HCT116 (cell line): Measurements from ENCODE around the gene TRPM3. TPM values are rescaled to one million over a fixed set of nuclear protein-coding genes. Genes with fewer than 3 reads are reported as not detected.

Experiments
- ATAC-seq: fragments of 200-7000 bp; cut with Tn5 transposase; 2 replicates; pipeline ENCODE4 v1.9.1; 2020; ENCODE audit warnings: mild to moderate bottlenecking, moderate library complexity
- BruUV-seq: library from RNA; stranded (reverse); fragments of 400-500 nt; replicated peaks from 2 replicates; lab custom pipeline; 2021; lab: Mats Ljungman, UMichigan
- CTCF ChIA-PET: fragments of 300-600 bp; sonication (Branson Sonifier 250); formaldehyde crosslinking; loops from one replicate; lab custom pipeline; 2021; ENCODE audit warnings: antibody characterized with exemption; lab: Charles Lee
- POLR2A ChIA-PET: fragments of 300-600, 350-600 bp; sonication (Branson Sonifier 250); formaldehyde crosslinking; loops from one replicate; lab custom pipeline; 2021; ENCODE audit warnings: antibody characterized with exemption; lab: Charles Lee
- RAD21 ChIA-PET, 2 experiments: fragments of 300-600 bp; sonication (Branson Sonifier 250); formaldehyde crosslinking; loops; one replicate each; lab custom pipeline; 2023; ENCODE audit warnings: low total read pairs in 2 of 2; ENCODE audit not compliant: uncharacterized antibody in 2 of 2, unreplicated experiment in 2 of 2, low non-redundant PET in 1 of 2; lab: Charles Lee
- DNase-seq: peaks from one replicate; pipeline ENCODE4 v3.0.0-alpha.2; 2010; ENCODE audit warnings: low read depth, low spot score
- H2AFZ ChIP-seq: fragments of 200-600 bp; shearing (Covaris generic), sonication (generic); 2 replicates; pipeline ENCODE4 v1.6.1; 2017; ENCODE audit warnings: low read depth, mixed run types, mixed read lengths, antibody characterized with exemption, low read length; ENCODE audit not compliant: poor library complexity, severe bottlenecking
- H3K27ac ChIP-seq: 2 replicates; pipeline ENCODE4 v1.5.1; 2012; ENCODE audit warnings: low read depth, low read length
- H3K27me3 ChIP-seq: fragments of 200-600 bp; sonication (generic); 2 replicates; pipeline ENCODE4 v1.6.1; 2016; ENCODE audit warnings: mixed run types, low read length, mixed read lengths; ENCODE audit not compliant: insufficient read depth
- H3K36me3 ChIP-seq, 2 experiments: fragments of 200-500 bp in 1 of 2; fragments of 200-600 bp in 1 of 2; sonication (Bioruptor generic) in 1 of 2; sonication (generic) in 1 of 2; 2 replicates each; pipeline versions ENCODE4 v1.5.1 to v1.6.1; 2014 to 2016; ENCODE audit warnings: low read length in 2 of 2, inconsistent platforms in 1 of 2, mixed read lengths in 1 of 2, mixed run types in 1 of 2; ENCODE audit not compliant: insufficient read depth in 2 of 2, control insufficient read depth in 1 of 2
- H3K4me1 ChIP-seq, 2 experiments: fragments of 200-600 bp in 1 of 2; sonication (generic) in 1 of 2; 2 replicates each; pipeline versions ENCODE4 v1.5.1 to v1.6.1; 2012 to 2017; ENCODE audit warnings: low read length in 2 of 2, inconsistent platforms in 1 of 2, mild to moderate bottlenecking in 1 of 2, mixed read lengths in 1 of 2, mixed run types in 1 of 2, moderate library complexity in 1 of 2; ENCODE audit not compliant: insufficient read depth in 2 of 2, control insufficient read depth in 1 of 2
- H3K4me2 ChIP-seq: fragments of 200-600 bp; sonication (generic); 2 replicates; pipeline ENCODE4 v1.6.1; 2017; ENCODE audit warnings: mixed run types, low read length, mixed read lengths
- H3K4me3 ChIP-seq, 2 experiments: fragments of 200-600 bp in 1 of 2; sonication (generic) in 1 of 2; replicated peaks in 1 of 2; 2 replicates each; pipeline ENCODE4 v1.5.1; 2011 to 2016; ENCODE audit warnings: low read length in 2 of 2, control low read depth in 1 of 2, low read depth in 1 of 2, mild to moderate bottlenecking in 1 of 2, mixed read lengths in 1 of 2, mixed run types in 1 of 2
- H3K79me2 ChIP-seq: fragments of 200-600 bp; sonication (generic); 2 replicates; pipeline ENCODE4 v1.6.1; 2017; ENCODE audit warnings: mild to moderate bottlenecking, mixed run types, low read length, moderate library complexity, mixed read lengths; ENCODE audit not compliant: insufficient read depth
- H3K9ac ChIP-seq: fragments of 200-600 bp; sonication (generic); 2 replicates; pipeline ENCODE4 v1.6.1; 2016; ENCODE audit warnings: low read length, mixed read lengths
- H3K9me2 ChIP-seq: fragments of 200-600 bp; sonication (generic), shearing (Covaris generic); 2 replicates; pipeline ENCODE4 v1.6.1; 2017; ENCODE audit warnings: mixed run types, mild to moderate bottlenecking, moderate library complexity; ENCODE audit not compliant: insufficient read depth
- H3K9me3 ChIP-seq, 2 experiments: fragments of 200-500 bp in 1 of 2; fragments of 200-600 bp in 1 of 2; sonication (Bioruptor generic) in 1 of 2; sonication (generic) in 1 of 2; 2 replicates each; pipeline ENCODE4 v1.6.1; 2014 to 2017; ENCODE audit warnings: low read length in 2 of 2, mixed read lengths in 2 of 2, inconsistent platforms in 1 of 2, low read depth in 1 of 2, mild to moderate bottlenecking in 1 of 2, mixed run types in 1 of 2, moderate library complexity in 1 of 2; ENCODE audit not compliant: control insufficient read depth in 1 of 2, insufficient read depth in 1 of 2
- H4K20me1 ChIP-seq: fragments of 200-600 bp; sonication (generic), shearing (Covaris generic); 2 replicates; pipeline ENCODE4 v1.6.1; 2017; ENCODE audit warnings: mixed run types, mild to moderate bottlenecking, moderate library complexity; ENCODE audit not compliant: insufficient read depth
- CEBPB ChIP-seq: IDR thresholded peaks from 2 replicates; pipeline ENCODE4 v1.6.1; 2012; ENCODE audit warnings: low read depth
- EGR1 ChIP-seq: IDR thresholded peaks from 2 replicates; pipeline ENCODE4 v1.6.1; 2012; ENCODE audit warnings: low read depth
- ELF1 ChIP-seq: IDR thresholded peaks from 2 replicates; pipeline ENCODE4 v1.6.1; 2012; ENCODE audit warnings: low read depth, borderline replicate concordance
- EZH2 ChIP-seq: fragments of 200-600 bp; sonication (generic); IDR thresholded peaks from 2 replicates; pipeline ENCODE4 v1.6.1; 2017; ENCODE audit warnings: antibody characterized with exemption, mixed run types
- EZH2phosphoT487 ChIP-seq: fragments of 200-600 bp; IDR thresholded peaks from 2 replicates; pipeline ENCODE4 v1.6.1; 2018; ENCODE audit warnings: antibody characterized with exemption, borderline replicate concordance
- FOSL1 ChIP-seq: IDR thresholded peaks from 2 replicates; pipeline ENCODE4 v1.6.1; 2012; ENCODE audit warnings: low read depth
- POLR2A ChIP-seq: IDR thresholded peaks from 2 replicates; pipeline ENCODE4 v1.7.0; 2011; ENCODE audit warnings: borderline replicate concordance; ENCODE audit not compliant: insufficient read depth, insufficient read length; ENCODE audit errors: extremely low read depth
- POLR2AphosphoS5 ChIP-seq: IDR thresholded peaks from 2 replicates; pipeline ENCODE4 v1.6.1; 2011; ENCODE audit warnings: mild to moderate bottlenecking, low read depth, low read length, moderate library complexity
- REST ChIP-seq: IDR thresholded peaks from 2 replicates; pipeline ENCODE4 v1.6.1; 2012; ENCODE audit warnings: low read depth
- SP1 ChIP-seq: IDR thresholded peaks from 2 replicates; pipeline ENCODE4 v1.6.1; 2012; ENCODE audit warnings: low read depth
- TCF7L2 ChIP-seq: IDR thresholded peaks from 2 replicates; pipeline ENCODE4 v1.7.0; 2011; ENCODE audit warnings: borderline replicate concordance, inconsistent platforms; ENCODE audit not compliant: insufficient read depth, insufficient read length; ENCODE audit errors: extremely low read depth
- YY1 ChIP-seq: IDR thresholded peaks from 2 replicates; pipeline ENCODE4 v1.6.1; 2011; ENCODE audit warnings: low read length, low read depth, moderate library complexity, mild to moderate bottlenecking; ENCODE audit not compliant: insufficient replicate concordance; ENCODE audit errors: extremely low read depth
- ZBTB33 ChIP-seq: IDR thresholded peaks from 2 replicates; pipeline ENCODE4 v1.6.1; 2011; ENCODE audit warnings: mild to moderate bottlenecking, low read length, moderate library complexity; ENCODE audit not compliant: insufficient replicate concordance; ENCODE audit errors: extremely low read depth
- intact Hi-C: fragments of 100-400 bp; cut with micrococcal nuclease; formaldehyde crosslinking; loops from 2 replicates; pipeline ENCODE4 v1.10.0; 2022
- total RNA-seq: library from RNA; stranded (reverse); gene quantifications from one replicate; pipeline ENCODE4 v1.2.1, GENCODE V29; 2021; ENCODE audit not compliant: unreplicated experiment

The TRPM3 gene
- total RNA-seq, 1 experiment from 2014 or later = not detected

DNA sequence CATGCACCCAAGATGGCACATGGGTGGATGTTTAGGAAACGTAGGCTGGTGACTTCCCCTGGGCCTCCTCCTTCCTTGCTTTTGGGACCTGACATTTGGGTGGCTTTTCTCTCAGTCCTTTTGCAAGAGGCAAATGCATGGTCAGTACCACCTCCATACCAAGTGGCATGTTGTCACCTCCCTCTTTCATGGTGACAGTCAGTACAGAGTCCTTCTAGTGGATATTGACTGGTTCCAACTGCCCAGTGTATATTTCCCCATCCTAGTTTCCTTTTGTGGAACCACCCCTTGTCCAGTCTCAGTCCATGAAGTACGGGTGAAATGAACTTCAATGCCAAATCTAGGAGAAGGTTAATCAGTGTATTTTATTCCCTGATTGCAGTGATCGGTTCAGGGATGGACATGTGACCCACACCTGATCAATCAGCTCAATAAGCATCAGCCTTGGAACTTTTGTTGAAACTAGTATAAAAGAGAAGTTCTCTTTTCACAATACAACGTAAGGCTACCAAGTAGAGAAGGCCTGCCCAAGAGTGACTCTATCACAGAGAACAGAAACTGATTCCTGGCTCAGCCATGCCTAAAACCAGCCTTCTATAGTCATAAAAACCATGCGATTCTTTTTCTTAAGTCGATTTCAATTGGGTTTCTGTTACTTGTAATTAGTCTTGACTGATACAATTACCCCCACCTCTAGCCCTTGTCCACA is 563.6 kb downstream of the TRPM3 start:
- H3K9me2 ChIP-seq = no peaks in the 10 kb centered on the region
- no peak overlapping the region for H3K4me3 ChIP-seq
- ATAC-seq (no peak), DNase-seq (no peak)
- no TSS peak for BruUV-seq
- ChIA-PET POLR2A (no interaction called here), CTCF (no interaction called here), RAD21 (no interaction called here)
- H3K27me3 ChIP-seq = no peaks in the 10 kb centered on the region
- H3K4me2 ChIP-seq = no peak overlapping the region
- no peak overlapping the region for H3K9ac ChIP-seq
- H3K27ac ChIP-seq = no peak overlapping the region
- H3K9me3 ChIP-seq = no peaks in the 10 kb centered on the region
- no peaks in the 10 kb centered on the region for H3K36me3 ChIP-seq
- TF ChIP-seq EGR1 = no peak
- no peak for TF ChIP-seq POLR2A
- TF ChIP-seq FOSL1 = no peak
- TF ChIP-seq EZH2phosphoT487 = no peak
- TF ChIP-seq SP1 = no peak
- TF ChIP-seq YY1 = no peak
- TF ChIP-seq TCF7L2 = no peak
- TF ChIP-seq ZBTB33 = no peak
- no peak for TF ChIP-seq POLR2AphosphoS5
- TF ChIP-seq ELF1 = no peak
- no peak for TF ChIP-seq REST
- TF ChIP-seq EZH2 = no peak
- no peak for TF ChIP-seq CEBPB
- intact Hi-C loops = no loop called here
- no peaks in the 10 kb centered on the region for H3K79me2 ChIP-seq
- H2AFZ ChIP-seq = no peak overlapping the region
- H3K4me1 ChIP-seq = no peaks in the 10 kb centered on the region
- H4K20me1 ChIP-seq = no peaks in the 10 kb centered on the region
